Stimulated activated CD8-positive, alpha-beta memory T cell treated with anti-CD3 and anti-CD28 coated beads, Interleukin-15, amount 100 ng/mL, for 48 hours (primary cell): ENCODE measurements around the gene LRRC32.

Experiments used
- DNase-seq, 2 donors: peaks; one replicate each; pipeline ENCODE4 v3.0.0-alpha.2; 2020; ENCODE audit warnings: low read depth in 2 of 2

Gene LRRC32

GRCh38 chr11:76670485-76671236, at the start of gene LRRC32:
TSS of gene LRRC32 (minus strand) at chr11:76670747. CDS start at chr11:76665954, 4,793 bp downstream.
- DNase-seq: peak in 1 of 2 donors; percentile 34

GRCh38 chr11:76719686-76720085, 49.1 kb upstream of the LRRC32 start:
- no peak for DNase-seq

GRCh38 chr11:76719281-76719680, 48.7 kb upstream of the LRRC32 start:
- DNase-seq: no peak

GRCh38 chr11:76717816-76718215, 47.3 kb upstream of the LRRC32 start:
- DNase-seq: no peak

GRCh38 chr11:76717369-76717768, 46.8 kb upstream of the LRRC32 start:
- no peak for DNase-seq

- no peak for DNase-seq
Measured at GRCh38 chr11:76716268-76716667, 45.7 kb upstream of the LRRC32 start.

GRCh38 chr11:76714493-76714892, 43.9 kb upstream of the LRRC32 start:
- no peak for DNase-seq

- DNase-seq: no peak
Measured at GRCh38 chr11:76713499-76713898, 43.0 kb upstream of the LRRC32 start.

- no peak for DNase-seq
Measured at GRCh38 chr11:76712125-76712524, 41.6 kb upstream of the LRRC32 start.

- no peak for DNase-seq
Measured at GRCh38 chr11:76709756-76710155, 39.2 kb upstream of the LRRC32 start.

GRCh38 chr11:76708972-76709660, 38.6 kb upstream of the LRRC32 start:
- no peak for DNase-seq

- DNase-seq: no peak
Measured at GRCh38 chr11:76707293-76707825, 36.8 kb upstream of the LRRC32 start.

- DNase-seq: no peak
Measured at GRCh38 chr11:76706667-76707066, 36.1 kb upstream of the LRRC32 start.

- DNase-seq: no peak
Measured at GRCh38 chr11:76705826-76706225, 35.3 kb upstream of the LRRC32 start.

- DNase-seq: no peak
Measured at GRCh38 chr11:76704171-76704948, 33.8 kb upstream of the LRRC32 start.

GRCh38 chr11:76703707-76704106, 33.2 kb upstream of the LRRC32 start:
- no peak for DNase-seq

- DNase-seq: no peak
Measured at GRCh38 chr11:76702336-76703128, 32.0 kb upstream of the LRRC32 start.

GRCh38 chr11:76701294-76702040, 30.9 kb upstream of the LRRC32 start:
- DNase-seq: no peak

- no peak for DNase-seq
Measured at GRCh38 chr11:76700177-76701100, 29.9 kb upstream of the LRRC32 start.
